Panc1 (cell line): ENCODE measurements around the gene LRIT1.

ENCODE experiments used
- CTCF ChIP-seq: fragments of 450-650 bp; IDR thresholded peaks from 2 replicates; pipeline ENCODE4 v1.5.1; 2017; ENCODE audit warnings: mild to moderate bottlenecking
- POLR2AphosphoS5 ChIP-seq: IDR thresholded peaks from 2 replicates; pipeline ENCODE4 v1.6.1; 2012; ENCODE audit warnings: mild to moderate bottlenecking, low read depth, low read length, moderate library complexity

GRCh38 chr10:84286695-84287094 lies 45.3 kb upstream of the LRIT1 start:
- TF ChIP-seq CTCF (no peak), POLR2AphosphoS5 (no peak)
